NCI-H1417 treated with DMSO at 0.1 percent for 48 hours (cell line): ENCODE results near the gene HUWE1.

Experiments
- DNase-seq: peaks from one replicate; lab custom pipeline; 2025; lab: John Stamatoyannopoulos, UW

HUWE1 gene

DNA sequence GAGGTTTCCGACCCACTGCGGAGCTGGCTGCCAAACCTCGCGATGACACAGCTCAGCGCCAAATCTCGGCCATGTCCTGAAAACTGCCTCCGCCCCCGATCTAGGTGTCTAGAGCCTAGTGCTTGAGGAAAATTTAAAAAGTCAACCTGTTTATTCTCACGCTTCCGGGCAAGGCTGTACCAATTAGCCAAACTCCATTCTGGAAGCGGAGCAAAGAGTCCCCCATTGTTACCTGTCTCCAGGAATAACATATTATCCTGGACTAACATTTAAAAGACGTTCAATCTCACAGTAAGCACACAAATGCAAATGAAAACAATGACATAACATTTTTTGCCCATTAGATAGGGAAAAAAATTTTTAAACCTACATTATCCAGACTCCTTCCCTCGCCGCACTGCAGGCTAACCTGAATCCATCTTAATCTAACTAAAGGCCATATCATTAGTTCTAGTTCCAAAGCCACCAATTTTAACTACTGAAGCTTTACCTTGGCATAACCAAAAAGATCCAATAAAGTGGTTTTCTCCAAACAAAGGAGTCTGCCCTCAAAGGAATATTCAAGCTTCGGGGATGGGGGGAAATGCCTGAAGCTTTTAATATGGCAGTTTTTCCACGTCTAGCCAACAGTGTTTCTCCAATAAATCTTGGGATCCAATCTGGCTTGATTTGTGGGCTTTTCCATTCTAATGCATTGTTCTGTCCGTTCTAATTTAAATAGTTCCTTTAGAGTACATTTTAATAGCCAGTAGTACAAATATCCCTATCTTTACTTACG, 1.9 kb downstream of the HUWE1 start:
- DNase-seq = no peak

DNA sequence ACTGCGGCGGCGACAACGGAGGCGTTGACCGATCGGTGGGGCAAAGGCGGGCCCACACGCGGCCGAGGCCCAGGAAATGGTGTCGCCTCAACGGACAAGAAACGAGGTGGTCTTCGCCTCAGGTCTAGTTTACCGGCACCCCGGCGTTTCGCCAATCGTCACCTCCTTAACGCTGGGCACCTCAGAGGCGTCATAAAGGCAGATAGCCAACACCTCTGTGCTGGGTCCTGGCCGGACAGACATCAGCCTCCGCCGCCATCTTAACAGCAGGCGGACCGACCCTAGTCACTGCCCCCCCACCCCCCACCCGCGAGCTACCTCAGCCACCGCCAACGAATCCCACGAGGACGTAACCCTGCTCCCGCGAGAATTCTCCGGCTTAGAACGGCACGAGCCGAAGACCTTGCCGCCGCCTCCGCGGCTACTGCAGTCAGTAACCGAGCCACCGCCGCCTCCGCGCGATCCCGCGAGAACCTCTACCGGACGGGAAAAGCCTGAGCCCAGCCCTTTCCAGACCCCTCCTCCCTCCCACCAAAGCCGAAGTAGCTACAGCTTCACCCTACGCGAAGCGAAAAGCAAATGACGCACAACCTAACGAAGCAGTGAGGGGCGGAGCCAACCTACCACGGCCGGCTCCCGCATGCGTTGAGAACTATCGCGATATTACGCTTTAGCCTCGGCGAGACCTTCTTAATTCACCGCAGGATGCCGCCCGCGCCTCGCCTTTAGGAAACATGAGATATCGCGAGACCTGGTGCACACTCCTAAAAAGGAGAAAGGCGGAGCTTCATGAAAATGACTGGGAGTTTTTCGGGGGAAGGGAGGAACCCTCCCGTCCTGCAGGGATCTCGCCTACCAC, 2.7 kb downstream of the HUWE1 start:
- DNase-seq = peak; percentile 95

DNA sequence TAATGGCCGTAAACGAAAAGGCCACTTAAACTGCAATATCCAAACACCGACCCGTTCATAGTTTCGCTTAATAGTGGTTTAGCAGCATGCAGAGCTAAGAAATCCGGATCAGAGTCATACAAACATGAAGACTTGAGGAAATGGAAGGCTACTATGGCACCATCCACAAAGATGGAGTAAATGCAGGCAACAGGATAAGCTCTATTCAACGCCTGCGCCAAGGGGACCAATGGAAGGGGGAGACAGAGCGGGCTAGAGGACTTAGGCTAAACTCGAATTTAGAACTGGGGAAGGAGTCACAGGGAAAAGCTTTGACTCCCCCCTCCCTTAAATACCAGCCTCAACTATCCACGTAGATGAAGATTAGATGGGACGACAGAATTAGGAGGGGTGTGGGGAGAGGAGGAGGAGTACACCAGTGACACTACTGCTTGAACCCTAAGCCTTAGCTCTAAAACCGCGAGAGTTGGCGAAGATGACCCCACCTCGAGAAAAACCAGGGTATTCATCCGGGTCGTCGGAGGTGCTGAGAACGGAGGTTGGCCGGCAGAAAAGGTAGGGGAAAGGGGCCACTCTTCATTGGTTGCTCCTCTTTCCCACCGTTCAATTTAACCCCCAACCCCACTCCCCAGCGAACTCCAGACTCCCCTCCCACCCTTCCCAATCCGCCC, 3.5 kb downstream of the HUWE1 start:
- no peak for DNase-seq

- no peak for DNase-seq
These were observed 4.9 kb downstream of the HUWE1 start for GRCh38 chrX:53681661-53682060.

DNA sequence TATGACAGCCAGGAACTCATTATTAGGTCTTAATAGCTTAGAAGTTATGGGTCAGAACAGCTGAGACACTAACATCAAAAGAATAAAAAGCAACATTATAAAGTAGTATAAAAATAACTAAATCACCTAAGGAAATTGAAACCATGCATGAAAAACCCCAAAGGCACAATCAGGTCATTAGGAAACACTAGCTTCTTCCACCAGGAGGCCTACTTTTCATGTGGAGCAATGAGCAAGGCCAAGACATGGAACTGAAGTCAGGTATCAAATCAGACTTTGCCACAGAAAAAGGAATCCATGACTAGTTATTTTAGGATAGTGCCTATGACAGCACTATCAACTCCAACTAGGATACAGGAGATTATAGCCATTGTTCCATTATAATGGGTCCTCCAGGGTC, 7.9 kb downstream of the HUWE1 start:
- no peak for DNase-seq

DNA sequence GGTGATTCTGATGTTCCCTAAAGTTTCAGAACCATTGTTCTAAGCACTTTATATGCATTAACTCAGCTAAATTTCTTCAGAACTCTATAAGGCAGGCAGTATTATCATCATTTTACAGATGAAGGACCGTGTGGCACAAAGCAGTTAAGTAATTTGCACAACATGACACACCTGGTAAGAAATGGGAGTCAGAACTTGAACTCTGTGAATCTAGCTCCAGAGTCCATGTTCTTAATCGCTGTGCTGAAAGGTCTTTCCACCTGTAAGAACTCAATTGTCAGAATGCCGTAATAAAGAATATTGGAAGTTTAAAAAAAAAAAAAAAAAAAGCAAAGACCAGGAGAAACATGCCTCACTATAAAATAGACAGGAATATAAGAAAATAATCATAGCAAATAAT, 9.2 kb downstream of the HUWE1 start:
- DNase-seq = no peak

DNA sequence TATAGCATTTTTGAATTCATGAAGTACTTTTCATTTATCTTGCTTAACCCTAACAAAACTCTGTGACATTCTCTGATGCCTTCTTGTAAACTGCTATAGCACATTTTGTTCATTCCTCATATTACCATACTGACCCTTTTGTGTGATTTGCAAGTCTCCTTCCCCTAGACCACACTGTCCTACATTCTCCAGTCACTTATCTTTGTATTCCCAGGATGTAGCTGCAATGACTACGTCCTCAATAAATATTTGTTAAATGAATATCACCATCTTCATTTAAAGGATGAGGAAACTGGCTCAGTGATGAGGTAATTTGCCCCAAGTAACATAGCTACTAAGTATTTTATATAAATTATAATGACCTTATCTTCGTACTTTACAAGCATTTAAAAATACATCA, 11.9 kb downstream of the HUWE1 start:
- no peak for DNase-seq

DNA sequence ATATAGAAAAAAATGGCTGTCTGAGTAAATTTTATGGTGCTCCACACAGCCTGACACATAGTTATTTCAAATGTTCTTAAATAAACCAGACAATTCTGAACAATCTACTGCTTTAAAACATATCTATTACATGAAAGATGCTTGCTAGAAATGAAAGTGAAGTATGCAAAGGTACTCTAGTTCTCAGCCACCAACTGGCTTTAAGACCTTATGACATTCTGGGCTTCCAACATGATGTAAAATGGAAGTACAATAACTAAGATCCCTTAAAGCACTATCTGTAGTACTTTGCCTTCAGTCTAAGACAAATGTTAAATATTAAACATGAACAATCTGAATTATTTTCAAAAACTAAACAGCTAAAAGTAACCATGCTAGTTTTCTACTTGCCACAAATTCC, 17.3 kb downstream of the HUWE1 start:
- DNase-seq = no peak

DNA sequence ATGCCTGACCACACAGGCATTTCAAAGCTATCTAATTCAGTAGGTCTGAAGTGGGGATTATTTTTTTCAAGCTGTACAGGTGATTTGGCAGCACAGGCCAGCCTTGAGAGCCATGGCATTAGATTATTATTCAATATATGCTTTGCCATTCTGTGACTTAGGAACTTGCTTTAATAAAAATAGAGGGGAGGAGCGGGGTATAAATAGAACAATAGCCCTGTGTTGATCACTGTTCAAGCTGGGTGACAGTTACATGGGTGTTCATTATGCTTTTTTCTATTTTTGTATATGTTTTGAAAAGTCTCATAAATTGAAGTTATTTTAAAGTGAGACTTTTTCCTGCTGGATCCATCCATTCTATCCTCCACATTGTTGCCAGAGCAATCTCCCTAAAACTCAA, 20.3 kb downstream of the HUWE1 start:
- DNase-seq = no peak

DNA sequence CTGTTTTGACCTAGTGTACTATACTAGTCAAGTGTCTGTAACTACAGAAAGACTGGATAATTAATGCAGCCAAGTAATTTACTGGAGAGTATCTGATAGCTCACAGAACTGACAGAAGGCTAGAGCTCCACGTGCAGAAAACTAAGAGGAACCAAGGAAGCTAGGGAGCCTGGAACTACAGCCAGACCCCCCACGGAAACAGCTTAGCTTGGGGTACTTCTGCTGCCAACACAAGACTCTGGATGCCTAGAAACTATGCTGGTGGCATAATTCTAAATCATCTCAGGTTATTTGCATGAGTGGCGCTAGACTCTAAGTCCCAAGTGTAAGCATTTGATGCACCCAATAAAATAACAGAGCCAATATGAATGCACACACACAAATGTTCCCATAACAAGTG, 26.5 kb downstream of the HUWE1 start:
- DNase-seq = no peak

GRCh38 chrX:53659039-53659438, 27.5 kb downstream of the HUWE1 start:
- DNase-seq = no peak

DNA sequence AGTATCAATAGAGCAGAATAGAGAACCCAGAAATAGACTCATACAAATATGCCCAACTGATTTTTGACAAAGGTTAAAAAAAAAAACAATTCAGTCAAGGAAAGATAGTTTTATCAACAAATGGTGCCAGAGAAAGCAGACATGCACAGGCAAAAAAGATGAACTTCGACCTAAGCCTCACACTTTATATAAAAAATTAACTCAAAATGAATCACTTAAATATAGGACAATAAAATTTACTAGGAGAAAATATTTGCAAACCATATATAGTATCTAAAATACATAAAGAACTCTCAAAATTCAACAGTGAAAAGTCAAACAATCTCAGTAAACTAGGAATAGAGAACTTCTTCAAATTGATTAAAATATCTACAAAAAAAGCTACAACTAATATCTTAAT, 29.7 kb downstream of the HUWE1 start:
- no peak for DNase-seq

DNA sequence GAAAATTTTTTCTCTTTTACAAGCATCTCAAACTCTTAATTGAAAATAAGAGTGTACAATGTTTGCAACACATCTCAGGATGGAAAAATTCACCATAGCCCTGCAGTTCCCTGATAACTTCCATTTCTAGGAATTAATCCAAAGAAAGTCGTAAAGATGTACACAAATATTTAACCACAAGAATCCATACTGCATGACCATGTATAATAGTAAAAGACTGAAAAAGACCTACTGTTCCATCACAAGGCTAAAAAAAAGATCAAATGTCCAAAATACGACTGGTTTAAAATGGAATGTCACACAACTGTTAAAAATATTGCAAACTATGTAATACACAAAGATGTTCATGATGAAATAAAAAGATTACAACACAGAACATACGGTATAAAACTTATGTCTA, 32.1 kb downstream of the HUWE1 start:
- DNase-seq = no peak

DNA sequence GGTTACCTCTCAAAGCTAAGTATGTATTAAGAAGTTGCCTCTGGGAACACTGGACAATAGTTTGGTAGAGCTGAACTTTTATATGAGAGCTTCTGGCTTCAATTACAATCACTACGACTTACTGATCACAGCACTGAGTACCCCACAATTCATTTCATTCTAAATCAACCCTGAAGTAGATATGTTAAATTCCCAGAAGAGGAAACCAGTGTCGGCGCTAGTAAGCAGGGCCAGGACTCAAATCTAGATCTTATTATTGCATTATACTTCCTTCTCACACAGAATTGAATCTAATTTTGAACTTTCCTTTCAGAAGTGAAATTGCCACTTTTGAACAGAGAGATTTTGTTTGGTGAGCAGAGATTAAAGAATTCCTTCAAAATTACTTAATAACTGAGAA, 41.8 kb downstream of the HUWE1 start:
- DNase-seq = no peak

DNA sequence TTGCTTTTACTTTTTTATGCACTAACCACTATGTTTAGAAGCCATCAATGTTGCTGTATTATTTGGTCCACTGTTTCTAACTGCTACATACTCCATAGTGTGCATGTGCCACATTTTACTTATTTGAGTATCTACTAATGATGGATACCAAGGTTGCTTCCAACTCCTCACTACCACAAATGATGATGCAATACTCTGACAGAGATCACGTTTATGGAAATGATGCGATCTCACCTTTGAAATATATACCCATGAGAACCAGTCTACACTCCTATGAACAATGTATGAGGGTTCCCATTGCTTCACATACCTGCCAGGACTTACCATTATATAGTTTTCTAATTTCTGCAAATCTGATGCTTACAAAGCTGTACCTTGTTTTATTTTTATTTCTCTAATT, 44.2 kb downstream of the HUWE1 start:
- no peak for DNase-seq

- DNase-seq = no peak
These were observed 47.3 kb downstream of the HUWE1 start for GRCh38 chrX:53639257-53639656.

DNA sequence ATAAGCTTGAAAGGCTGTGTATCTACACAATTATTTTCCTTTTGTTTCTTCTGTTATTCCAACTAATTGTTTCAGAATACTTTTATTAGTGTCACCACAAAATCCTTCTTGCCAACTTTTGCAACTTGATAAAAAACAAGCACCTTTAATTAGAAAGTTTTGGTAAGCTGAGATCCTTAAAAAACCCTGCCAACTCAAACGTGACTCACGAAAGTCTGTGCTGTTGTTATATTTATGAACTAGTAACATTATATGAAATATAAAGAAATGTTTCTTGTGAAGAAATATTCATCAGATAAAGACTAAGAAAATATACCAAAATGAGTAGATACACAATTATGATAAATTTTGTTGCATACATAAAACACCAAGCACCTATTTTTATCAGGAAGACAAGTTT, 49.0 kb downstream of the HUWE1 start:
- no peak for DNase-seq

GRCh38 chrX:53631156-53631555, 55.4 kb downstream of the HUWE1 start:
- DNase-seq = no peak

GRCh38 chrX:53630261-53630660, 56.3 kb downstream of the HUWE1 start:
- DNase-seq = no peak

DNA sequence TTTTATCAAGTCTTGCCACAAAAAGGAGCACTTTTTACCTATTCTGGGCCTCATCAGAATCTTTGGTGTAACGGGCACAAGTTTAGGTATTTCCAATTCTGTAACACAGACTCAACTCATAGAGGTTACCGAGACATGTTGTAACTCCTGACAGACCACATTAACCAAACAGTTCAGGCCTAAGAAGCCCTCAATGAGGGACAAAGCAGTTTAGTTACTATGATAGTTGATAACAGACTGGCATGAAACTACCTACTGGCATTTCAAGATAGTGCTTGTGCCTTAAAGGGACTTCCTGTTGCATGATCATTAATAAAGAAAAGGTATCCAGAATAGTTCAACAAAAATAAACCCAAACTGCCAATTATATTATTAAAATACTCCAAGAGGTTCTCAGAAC, 64.1 kb downstream of the HUWE1 start:
- DNase-seq = no peak

DNA sequence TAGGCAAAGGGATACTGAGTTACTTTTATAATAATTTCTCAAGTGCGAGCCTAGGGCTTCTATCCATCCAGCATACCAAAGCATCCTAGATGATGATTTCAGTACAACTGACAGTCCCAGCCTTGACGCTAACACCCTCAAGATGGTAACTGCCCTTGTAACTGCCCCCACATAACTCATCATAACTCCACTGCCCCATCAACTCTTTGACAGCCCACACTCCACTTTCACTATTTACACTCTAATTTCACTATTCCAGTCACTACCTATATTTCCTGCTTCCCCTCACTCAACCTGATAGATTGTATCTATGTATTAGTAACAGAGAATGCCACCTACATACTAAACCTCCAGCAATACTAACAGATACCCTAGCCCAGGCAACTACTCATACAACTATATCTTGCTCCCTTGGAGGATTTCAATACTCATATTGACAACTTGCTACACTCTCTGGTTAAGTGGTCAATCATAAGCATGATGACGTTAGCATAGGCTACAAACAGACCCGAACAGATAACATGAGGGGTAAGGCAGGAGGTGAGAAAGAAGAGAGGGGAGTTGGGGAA, 65.0 kb downstream of the HUWE1 start:
- no peak for DNase-seq

GRCh38 chrX:53616946-53617345, 69.6 kb downstream of the HUWE1 start:
- DNase-seq = no peak

DNA sequence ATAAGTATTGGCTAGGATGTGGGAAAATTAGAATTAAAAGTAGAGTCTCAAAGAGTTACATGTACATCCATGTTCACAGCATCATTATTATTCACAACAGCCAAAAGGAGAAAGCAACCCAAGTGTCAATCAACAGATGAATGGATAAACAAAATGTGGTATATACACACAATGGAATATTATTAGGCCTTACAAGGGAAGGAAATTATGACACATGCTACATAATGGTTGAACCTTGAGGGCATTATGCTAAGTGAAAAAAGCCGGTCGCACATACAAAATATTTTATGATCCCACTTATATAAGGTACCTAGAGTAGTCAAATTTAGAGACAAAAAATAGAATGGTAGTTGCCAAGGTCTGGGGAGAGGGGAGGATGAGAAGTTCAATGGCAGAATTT, 80.1 kb downstream of the HUWE1 start:
- DNase-seq = no peak
